Measurements from ENCODE around the gene WSCD1.

- TF ChIP-seq, protein P1, sequence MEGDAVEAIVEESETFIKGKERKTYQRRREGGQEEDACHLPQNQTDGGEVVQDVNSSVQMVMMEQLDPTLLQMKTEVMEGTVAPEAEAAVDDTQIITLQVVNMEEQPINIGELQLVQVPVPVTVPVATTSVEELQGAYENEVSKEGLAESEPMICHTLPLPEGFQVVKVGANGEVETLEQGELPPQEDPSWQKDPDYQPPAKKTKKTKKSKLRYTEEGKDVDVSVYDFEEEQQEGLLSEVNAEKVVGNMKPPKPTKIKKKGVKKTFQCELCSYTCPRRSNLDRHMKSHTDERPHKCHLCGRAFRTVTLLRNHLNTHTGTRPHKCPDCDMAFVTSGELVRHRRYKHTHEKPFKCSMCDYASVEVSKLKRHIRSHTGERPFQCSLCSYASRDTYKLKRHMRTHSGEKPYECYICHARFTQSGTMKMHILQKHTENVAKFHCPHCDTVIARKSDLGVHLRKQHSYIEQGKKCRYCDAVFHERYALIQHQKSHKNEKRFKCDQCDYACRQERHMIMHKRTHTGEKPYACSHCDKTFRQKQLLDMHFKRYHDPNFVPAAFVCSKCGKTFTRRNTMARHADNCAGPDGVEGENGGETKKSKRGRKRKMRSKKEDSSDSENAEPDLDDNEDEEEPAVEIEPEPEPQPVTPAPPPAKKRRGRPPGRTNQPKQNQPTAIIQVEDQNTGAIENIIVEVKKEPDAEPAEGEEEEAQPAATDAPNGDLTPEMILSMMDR (IDR thresholded peaks at IDR 0.05): no peak
- TF ChIP-seq POLR2A (IDR thresholded peaks at IDR 0.05): no peak
These were observed 24.3 kb downstream of the WSCD1 start for GRCh38 chr17:6094453-6094852.
